Activated CD4-positive, CD25-positive, alpha-beta regulatory T cell (primary cell): Measurements from ENCODE around the gene ARMH2.
"Not testable (repeated sequence)": the region's sequence is repeated elsewhere in the genome, so short reads cannot be mapped to it uniquely, and the experiment has no call there.

Experiments used
- DNase-seq, 4 experiments: peaks; one replicate each; lab custom pipeline; 2025; lab: John Stamatoyannopoulos, UW

ARMH2 gene

GRCh38 chr6:24764833-24765828, 33.6 kb downstream of the ARMH2 start:
- not testable (repeated sequence) for DNase-seq

GRCh38 chr6:24763578-24763977, 35.1 kb downstream of the ARMH2 start:
- DNase-seq, result no peak

- DNase-seq, result no peak
These were observed 36.9 kb downstream of the ARMH2 start for GRCh38 chr6:24761851-24762250.

- no peak for DNase-seq
These were observed 37.4 kb downstream of the ARMH2 start for GRCh38 chr6:24761193-24761835.

GRCh38 chr6:24760210-24760609, 38.5 kb downstream of the ARMH2 start:
- no peak for DNase-seq

GRCh38 chr6:24759718-24760117, 39.0 kb downstream of the ARMH2 start:
- DNase-seq, result no peak

GRCh38 chr6:24757611-24758010, 41.1 kb downstream of the ARMH2 start:
- no peak for DNase-seq

GRCh38 chr6:24755279-24755678, 43.4 kb downstream of the ARMH2 start:
- DNase-seq, result no peak

GRCh38 chr6:24754378-24754777, 44.3 kb downstream of the ARMH2 start:
- DNase-seq, result not testable (repeated sequence)

- DNase-seq, result no peak
These were observed 45.2 kb downstream of the ARMH2 start for GRCh38 chr6:24753545-24753944.

- DNase-seq, result no peak
These were observed 45.7 kb downstream of the ARMH2 start for GRCh38 chr6:24752917-24753492.

GRCh38 chr6:24752503-24752902, 46.2 kb downstream of the ARMH2 start:
- no peak for DNase-seq

- DNase-seq, result not testable (repeated sequence)
These were observed 47.8 kb downstream of the ARMH2 start for GRCh38 chr6:24750878-24751277.

GRCh38 chr6:24749297-24749696, 49.4 kb downstream of the ARMH2 start:
- DNase-seq, result no peak
